GM21825 (cell line): ENCODE data around the gene ATP10B.
A peak's percentile ranks its signal among the peaks of the same experiment; 100 is the strongest.

Source experiments
- ATAC-seq: cut with Tn5 transposase; IDR thresholded peaks from one replicate; pipeline ENCODE4 v1.9.1; 2021; ENCODE audit warnings: mild to moderate bottlenecking, moderate library complexity; ENCODE audit not compliant: unreplicated experiment

The ATP10B gene

GRCh38 chr5:160694896-160695295 lies 157.1 kb downstream of the ATP10B start:
- ATAC-seq, result no peak

- no peak for ATAC-seq
Observed at GRCh38 chr5:160693831-160694465, 158.1 kb downstream of the ATP10B start.

- ATAC-seq, result no peak
Observed at GRCh38 chr5:160692271-160692670, 159.7 kb downstream of the ATP10B start.

GRCh38 chr5:160685695-160686094 lies 166.3 kb downstream of the ATP10B start:
- no peak for ATAC-seq

GRCh38 chr5:160685219-160685618 lies 166.8 kb downstream of the ATP10B start:
- no peak for ATAC-seq

GRCh38 chr5:160679567-160680309 lies 172.3 kb downstream of the ATP10B start:
- ATAC-seq, result no peak

- ATAC-seq, result peak; percentile 50
Observed at GRCh38 chr5:160675988-160676387, 176.0 kb downstream of the ATP10B start.

- no peak for ATAC-seq
Observed at GRCh38 chr5:160674901-160675300, 177.1 kb downstream of the ATP10B start.

GRCh38 chr5:160672521-160672920 lies 179.5 kb downstream of the ATP10B start:
- ATAC-seq, result no peak

- no peak for ATAC-seq
Observed at GRCh38 chr5:160668356-160668755, 183.7 kb downstream of the ATP10B start.

- no peak for ATAC-seq
Observed at GRCh38 chr5:160667160-160667559, 184.9 kb downstream of the ATP10B start.

- no peak for ATAC-seq
Observed at GRCh38 chr5:160665460-160665859, 186.6 kb downstream of the ATP10B start.

- no peak for ATAC-seq
Observed at GRCh38 chr5:160660132-160660531, 191.9 kb downstream of the ATP10B start.

GRCh38 chr5:160657622-160658458 lies 194.2 kb downstream of the ATP10B start:
- no peak for ATAC-seq

- ATAC-seq, result no peak
Observed at GRCh38 chr5:160657068-160657507, 194.9 kb downstream of the ATP10B start.

- no peak for ATAC-seq
Observed at GRCh38 chr5:160655717-160656116, 196.3 kb downstream of the ATP10B start.

GRCh38 chr5:160651692-160652645 lies 200.0 kb downstream of the ATP10B start:
- no peak for ATAC-seq

- peak; percentile 66 for ATAC-seq
Observed at GRCh38 chr5:160649304-160649703, 202.7 kb downstream of the ATP10B start.

GRCh38 chr5:160646033-160646432 lies 206.0 kb downstream of the ATP10B start:
- ATAC-seq, result no peak

- ATAC-seq, result no peak
Observed at GRCh38 chr5:160643616-160644240, 208.3 kb downstream of the ATP10B start.
